Gastrocnemius medialis (tissue), 4 donors: ENCODE results near the gene ARID3B.

Source experiments
- POLR2A ChIP-seq, 2 donors: fragments of 450-650 bp; IDR thresholded peaks; one replicate each; pipeline ENCODE4 v1.6.1; 2017; ENCODE audit warnings: antibody characterized with exemption in 2 of 2, mild to moderate bottlenecking in 2 of 2, moderate library complexity in 2 of 2
- TF ChIP-seq, protein P1 (sequence below), 5 experiments: fragments of 450-650 bp in 3 of 5; fragments of 200-600 bp in 2 of 5; sonication (generic) in 2 of 5; IDR thresholded peaks in 4 of 5; conservative IDR thresholded peaks in 1 of 5; 1 replicate in 4 of 5; 2 replicates in 1 of 5; pipeline ENCODE4 v1.5.1; 2016 to 2019; ENCODE audit warnings: antibody characterized with exemption in 5 of 5, mild to moderate bottlenecking in 3 of 5, moderate library complexity in 3 of 5

DNA sequence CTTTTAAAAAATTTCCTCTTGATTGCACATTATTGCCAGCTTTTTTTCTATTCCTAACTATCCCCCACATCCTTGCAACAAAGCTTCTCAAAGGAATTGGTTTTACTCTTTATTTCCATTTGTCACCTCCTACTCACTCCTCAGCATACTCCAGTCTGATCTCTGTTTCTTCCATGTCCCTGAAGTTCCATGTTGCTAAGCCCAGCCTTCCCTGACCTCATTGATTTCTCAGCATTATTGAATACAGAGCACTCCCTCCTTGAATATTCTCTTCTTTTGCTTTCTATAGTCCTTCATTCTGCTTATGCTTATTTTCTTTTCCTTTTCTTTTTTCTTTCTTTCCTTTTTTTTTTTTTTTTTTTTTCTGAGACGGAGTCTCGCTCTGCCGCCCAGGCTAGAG is 10.7 kb downstream of the ARID3B start:
- TF ChIP-seq, protein P1, sequence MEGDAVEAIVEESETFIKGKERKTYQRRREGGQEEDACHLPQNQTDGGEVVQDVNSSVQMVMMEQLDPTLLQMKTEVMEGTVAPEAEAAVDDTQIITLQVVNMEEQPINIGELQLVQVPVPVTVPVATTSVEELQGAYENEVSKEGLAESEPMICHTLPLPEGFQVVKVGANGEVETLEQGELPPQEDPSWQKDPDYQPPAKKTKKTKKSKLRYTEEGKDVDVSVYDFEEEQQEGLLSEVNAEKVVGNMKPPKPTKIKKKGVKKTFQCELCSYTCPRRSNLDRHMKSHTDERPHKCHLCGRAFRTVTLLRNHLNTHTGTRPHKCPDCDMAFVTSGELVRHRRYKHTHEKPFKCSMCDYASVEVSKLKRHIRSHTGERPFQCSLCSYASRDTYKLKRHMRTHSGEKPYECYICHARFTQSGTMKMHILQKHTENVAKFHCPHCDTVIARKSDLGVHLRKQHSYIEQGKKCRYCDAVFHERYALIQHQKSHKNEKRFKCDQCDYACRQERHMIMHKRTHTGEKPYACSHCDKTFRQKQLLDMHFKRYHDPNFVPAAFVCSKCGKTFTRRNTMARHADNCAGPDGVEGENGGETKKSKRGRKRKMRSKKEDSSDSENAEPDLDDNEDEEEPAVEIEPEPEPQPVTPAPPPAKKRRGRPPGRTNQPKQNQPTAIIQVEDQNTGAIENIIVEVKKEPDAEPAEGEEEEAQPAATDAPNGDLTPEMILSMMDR (IDR thresholded peaks at IDR 0.05 in 4 of 5, conservative IDR thresholded peaks at IDR 0.05 in 1 of 5) = no peak
- no peak for TF ChIP-seq POLR2A (IDR thresholded peaks at IDR 0.05)
